KOPT-K1 (cell line): ENCODE data around the gene AP5Z1.
A peak's percentile ranks its signal among the peaks of the same experiment; 100 is the strongest.

Experiments
- H3K27ac ChIP-seq: fragments of 200-600 bp; sonication (generic); 2 replicates; pipeline ENCODE4 v1.5.1; 2016; ENCODE audit warnings: antibody characterized with exemption, mild to moderate bottlenecking, low read depth, low read length; ENCODE audit not compliant: poor library complexity, severe bottlenecking
- H3K36me3 ChIP-seq: fragments of 200-600 bp; sonication (generic); 2 replicates; pipeline ENCODE4 v1.5.1; 2017; ENCODE audit warnings: antibody characterized with exemption, mild to moderate bottlenecking, low read length, moderate library complexity; ENCODE audit not compliant: insufficient read depth
- H3K9me3 ChIP-seq: fragments of 200-600 bp; sonication (generic); 2 replicates; pipeline ENCODE4 v1.5.1; 2017; ENCODE audit warnings: antibody characterized with exemption, low read length, mild to moderate bottlenecking; ENCODE audit not compliant: insufficient read depth, poor library complexity, severe bottlenecking

AP5Z1 gene

DNA sequence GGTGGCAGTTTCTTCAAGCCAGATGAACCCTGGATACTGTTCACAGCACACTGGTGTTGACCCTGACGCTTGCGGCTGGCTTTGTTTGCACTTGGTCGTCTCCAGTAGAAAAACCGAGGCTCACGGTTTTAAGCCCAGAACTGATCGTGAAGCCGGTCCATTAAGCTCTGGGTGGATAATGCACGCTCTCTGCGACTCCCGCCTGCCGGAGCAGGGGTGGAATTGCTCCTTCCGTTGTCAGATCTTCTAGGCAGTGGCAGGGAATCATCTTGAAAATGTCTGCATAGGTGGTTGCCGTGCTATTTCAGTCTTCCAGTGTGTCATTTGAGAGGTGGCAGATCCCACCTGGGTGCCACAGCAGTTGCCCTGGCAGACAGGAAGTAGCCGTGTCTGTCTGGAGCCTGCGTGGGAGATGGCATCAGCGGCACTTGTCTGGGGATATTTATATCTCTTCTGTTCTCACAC lies 35.9 kb upstream of the AP5Z1 start:
- Histone ChIP-seq H3K36me3 (peaks cover 35% of the 10 kb centered on the region; the same call in 1 of the 2 replicates), H3K27ac (peak overlapping the region; percentile 48), H3K9me3 (no peaks in the 10 kb centered on the region)

- no peak overlapping the region for H3K27ac ChIP-seq
- peaks cover 35% of the 10 kb centered on the region; the same call in 1 of the 2 replicates for H3K36me3 ChIP-seq
- H3K9me3 ChIP-seq: no peaks in the 10 kb centered on the region
These were observed 34.6 kb upstream of the AP5Z1 start for GRCh38 chr7:4740796-4741195.

DNA sequence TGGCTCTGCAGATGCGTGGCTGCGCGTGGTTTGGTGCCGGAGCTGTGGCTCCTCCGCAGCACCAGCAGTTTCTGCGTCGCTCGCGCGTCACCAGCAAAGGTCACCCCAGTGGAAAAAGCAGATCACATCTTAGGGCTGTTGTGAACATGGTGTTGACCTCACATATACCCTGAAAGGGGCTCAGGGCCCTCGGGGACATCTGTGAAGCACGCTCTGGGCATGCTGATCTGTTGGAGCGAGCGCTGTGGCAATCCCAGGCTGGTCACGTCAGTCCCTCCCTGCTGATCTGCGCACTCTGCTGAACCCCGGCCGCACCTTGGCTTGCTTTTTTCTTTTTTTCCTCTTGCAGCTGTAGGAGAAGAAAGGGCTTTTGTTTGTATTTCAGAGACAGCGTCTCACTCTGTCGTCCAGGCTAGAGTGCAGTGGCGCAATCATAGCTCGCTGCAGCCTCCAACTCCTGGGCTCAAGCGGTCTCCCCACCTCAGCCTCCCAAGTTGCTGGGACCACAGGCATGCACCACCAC lies 33.3 kb upstream of the AP5Z1 start:
- no peaks in the 10 kb centered on the region for H3K9me3 ChIP-seq
- H3K27ac ChIP-seq: no peak overlapping the region
- peaks cover 38% of the 10 kb centered on the region for H3K36me3 ChIP-seq

DNA sequence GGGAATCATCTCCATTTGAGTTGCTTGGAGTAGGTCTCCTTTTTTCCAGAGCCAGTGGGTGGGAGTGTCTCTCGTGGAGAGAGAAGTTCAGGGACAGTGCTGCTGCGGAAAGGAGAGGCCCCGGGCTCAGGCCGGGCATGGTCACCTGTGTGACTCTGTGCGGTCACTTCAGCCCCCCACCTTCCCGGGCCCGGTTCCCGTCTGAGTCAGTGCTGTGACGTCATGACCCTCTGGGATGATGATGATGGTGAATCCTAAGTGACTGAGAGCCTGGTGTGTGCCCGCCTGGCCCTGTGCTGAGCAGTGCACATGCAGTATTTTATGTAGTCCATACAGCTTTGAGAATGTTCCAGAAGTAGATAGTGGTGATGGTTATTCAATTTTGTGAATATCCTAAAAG lies 32.6 kb upstream of the AP5Z1 start:
- Histone ChIP-seq H3K27ac (no peak overlapping the region), H3K36me3 (peaks cover 41% of the 10 kb centered on the region), H3K9me3 (no peaks in the 10 kb centered on the region)

DNA sequence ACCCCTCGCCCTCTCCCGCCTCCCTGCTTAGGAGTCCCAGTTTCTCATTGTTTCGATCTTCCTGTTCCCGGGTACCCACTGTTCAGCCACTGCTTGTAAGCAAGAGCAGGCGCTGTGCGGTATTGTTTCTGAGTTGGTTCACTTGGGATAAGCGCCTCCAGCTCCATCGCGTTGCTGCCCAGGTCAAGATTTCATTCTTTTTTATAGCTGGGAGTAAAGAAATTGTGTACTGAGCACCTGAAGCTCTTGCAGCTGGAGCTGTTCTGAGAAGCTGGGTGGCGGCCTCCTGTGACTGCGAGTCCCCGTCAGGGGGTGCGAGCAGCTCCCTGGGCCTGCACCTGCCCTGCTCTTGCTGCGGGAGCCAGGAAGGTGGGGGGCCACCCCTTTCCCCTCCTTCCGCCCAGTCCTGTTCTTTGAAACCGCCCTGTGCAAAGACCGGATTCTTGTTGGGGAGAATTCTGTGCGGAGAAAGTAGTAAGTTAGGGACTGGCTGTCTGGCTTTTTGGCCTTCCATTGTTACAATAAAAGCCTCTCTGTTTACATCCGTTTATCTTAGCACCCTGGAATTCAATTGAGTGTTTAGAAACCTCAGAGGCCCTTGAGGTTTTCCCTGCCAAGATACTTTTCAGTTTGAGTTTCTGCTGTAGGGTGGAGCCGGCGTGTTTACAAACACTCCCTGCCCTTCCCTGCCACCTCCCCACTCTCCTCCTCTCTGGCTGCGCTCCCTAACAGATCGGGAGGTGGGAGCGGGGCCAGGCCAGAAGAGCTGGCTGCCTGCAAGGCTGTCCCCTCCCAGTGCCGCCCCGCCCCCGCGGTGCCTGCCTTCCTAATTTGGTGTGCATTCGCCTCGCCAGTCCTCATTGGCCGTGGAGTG lies 30.8 kb upstream of the AP5Z1 start:
- Histone ChIP-seq H3K27ac (peak overlapping the region; percentile 78), H3K36me3 (peaks cover 59% of the 10 kb centered on the region)

DNA sequence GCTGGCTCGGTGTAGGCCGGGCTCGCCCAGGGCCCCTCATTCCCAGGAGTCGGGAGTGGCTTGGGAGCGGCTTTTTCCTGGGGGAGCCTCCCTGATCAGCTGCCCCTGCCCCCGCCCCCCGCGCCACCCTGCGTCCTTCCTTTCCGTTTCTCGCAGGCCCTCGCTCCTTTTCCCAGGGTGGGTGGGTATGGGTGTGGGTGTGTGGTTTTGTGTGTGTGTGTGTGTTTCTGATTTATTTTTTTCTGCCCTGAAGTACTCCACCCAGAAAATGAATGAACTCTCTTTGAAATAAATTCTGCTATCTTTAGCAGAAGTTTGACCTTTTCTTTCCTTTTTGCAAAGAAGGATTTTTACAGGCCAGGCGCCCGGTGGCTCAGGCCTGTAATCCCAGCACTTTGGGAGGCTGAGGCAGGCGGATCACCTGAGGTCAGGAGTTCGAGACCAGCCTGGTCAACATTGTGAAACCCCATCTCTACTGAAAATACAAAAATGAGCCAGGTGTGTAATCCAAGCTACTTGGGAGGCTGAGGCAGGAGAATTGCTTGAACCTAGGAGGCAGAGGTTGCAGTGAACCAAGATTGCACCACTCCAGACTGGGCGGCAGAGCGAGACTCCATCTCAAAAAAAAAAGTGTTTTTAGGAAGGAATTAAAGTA lies 30.0 kb upstream of the AP5Z1 start:
- Histone ChIP-seq H3K9me3 (no peaks in the 10 kb centered on the region), H3K36me3 (peaks cover 66% of the 10 kb centered on the region), H3K27ac (peak overlapping the region; percentile 78)

More for the DNA sequence above, 30.8 kb upstream of the AP5Z1 start:
- no peaks in the 10 kb centered on the region for H3K9me3 ChIP-seq

DNA sequence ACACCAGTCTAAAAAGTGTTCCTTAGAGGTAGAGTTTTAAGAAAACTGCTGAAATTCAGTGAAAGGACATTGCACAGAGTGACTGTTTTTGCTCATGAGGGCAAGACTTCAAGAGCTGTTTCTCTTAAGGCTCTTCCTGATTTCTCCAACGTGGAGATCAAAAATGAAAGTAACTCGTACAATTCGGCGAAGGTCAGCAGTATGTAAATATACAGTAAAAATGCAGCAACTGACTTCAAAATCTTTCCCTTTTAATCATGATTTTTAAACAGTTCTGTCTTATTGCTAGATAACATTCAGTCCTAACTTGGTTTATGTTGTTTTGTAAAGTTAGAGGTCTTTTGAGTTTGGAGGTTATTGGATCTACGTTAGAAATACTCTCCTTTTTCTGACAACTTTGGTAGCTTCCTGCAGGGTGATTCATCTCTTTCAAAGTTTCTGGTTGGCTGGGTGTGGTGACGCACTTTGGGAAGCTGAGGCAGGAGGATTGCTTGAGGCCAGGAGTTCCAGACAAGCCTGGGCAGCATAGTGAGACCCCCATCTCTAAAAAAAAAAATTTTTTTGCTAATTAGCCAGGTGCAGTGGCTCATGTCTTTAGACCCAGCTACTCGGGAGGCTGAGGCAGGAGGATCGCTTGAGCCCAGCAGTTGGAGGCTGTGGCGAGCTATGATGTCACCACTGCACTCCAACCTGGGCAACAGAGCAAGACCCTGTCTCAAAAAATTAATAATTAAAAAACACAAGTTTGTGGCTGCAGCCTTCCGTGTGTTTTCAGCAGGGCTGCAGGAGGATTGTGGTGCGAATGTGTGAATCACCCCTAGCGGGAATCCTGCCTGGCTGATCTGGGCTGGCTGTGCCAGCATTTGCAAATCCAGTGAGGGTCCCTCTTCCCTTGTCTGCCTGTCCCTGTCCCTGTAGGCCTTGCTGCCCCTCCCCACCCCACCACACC lies 29.2 kb upstream of the AP5Z1 start:
- Histone ChIP-seq H3K36me3 (peaks cover 60% of the 10 kb centered on the region), H3K27ac (peak overlapping the region; percentile 78), H3K9me3 (no peaks in the 10 kb centered on the region)

- Histone ChIP-seq H3K9me3 (no peaks in the 10 kb centered on the region), H3K27ac (peak overlapping the region; percentile 78), H3K36me3 (peaks cover 60% of the 10 kb centered on the region)
These were observed 28.4 kb upstream of the AP5Z1 start for GRCh38 chr7:4747013-4747412.

DNA sequence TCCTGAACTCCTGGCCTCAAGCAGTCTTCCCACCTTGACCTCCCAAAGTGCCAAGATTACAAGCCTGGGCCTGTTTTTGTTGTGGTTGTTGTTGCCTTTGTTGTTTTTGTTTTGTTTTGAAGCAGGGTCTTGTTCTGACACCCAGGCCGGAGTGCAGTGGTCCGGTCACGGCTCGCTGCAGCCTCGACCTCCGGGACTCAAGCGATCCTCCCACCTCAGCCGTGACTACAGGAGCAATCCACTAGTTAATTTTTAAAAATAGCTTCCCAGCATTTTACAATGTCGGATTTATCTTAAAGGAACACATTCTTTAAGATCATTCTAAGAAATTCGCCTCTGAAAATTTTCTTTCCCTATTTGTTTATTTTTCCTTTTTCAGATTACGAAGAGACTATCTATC lies 27.7 kb upstream of the AP5Z1 start:
- no peak overlapping the region for H3K27ac ChIP-seq
- peaks cover 60% of the 10 kb centered on the region for H3K36me3 ChIP-seq
- no peaks in the 10 kb centered on the region for H3K9me3 ChIP-seq

DNA sequence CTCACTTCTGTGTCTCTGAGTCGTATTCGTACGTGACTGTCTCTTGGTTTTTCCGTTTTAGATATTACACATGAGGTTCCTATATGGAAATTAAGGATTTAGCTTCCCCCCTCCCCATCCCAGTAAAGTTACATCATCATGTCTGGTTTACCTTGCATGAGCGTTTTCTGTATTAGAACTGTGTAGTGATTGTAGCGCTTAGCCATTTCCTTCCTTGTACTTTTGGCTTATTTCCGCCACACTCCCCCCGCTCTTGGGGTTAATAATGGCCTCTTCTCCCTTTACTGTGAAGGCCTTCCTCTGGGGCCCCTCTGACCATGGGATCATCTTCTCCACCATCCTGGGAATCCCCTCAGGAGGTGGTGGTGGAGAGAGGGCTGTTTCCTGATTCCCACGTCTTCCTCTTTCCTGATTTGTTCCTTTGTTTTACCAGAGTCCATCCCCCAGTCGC lies 27.2 kb upstream of the AP5Z1 start:
- H3K36me3 ChIP-seq: peaks cover 60% of the 10 kb centered on the region
- no peak overlapping the region for H3K27ac ChIP-seq
- H3K9me3 ChIP-seq: no peaks in the 10 kb centered on the region

GRCh38 chr7:4749363-4749762 lies 26.1 kb upstream of the AP5Z1 start:
- Histone ChIP-seq H3K27ac (no peak overlapping the region), H3K36me3 (peaks cover 69% of the 10 kb centered on the region), H3K9me3 (no peaks in the 10 kb centered on the region)

DNA sequence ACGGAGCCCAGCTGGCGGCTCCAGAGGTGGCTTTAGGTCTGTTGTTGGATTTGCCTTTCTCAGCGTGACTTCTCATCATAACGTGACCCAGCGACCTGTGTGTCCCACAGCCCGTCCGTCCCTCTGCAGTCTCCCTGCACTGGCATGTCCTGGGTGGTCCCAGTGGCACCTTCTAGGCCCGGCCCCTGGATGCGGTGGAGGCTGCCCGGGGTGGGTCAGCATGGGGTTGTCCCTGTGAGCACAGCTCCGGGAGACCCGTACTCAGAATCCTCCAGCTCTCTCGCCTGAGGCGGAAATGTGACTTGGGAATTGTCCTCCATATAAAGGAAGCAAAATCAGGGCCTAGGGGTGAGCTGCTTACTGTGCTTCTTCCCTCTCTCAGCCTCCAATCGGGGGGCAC lies 25.6 kb upstream of the AP5Z1 start:
- H3K36me3 ChIP-seq: peaks cover 73% of the 10 kb centered on the region
- H3K27ac ChIP-seq: no peak overlapping the region

DNA sequence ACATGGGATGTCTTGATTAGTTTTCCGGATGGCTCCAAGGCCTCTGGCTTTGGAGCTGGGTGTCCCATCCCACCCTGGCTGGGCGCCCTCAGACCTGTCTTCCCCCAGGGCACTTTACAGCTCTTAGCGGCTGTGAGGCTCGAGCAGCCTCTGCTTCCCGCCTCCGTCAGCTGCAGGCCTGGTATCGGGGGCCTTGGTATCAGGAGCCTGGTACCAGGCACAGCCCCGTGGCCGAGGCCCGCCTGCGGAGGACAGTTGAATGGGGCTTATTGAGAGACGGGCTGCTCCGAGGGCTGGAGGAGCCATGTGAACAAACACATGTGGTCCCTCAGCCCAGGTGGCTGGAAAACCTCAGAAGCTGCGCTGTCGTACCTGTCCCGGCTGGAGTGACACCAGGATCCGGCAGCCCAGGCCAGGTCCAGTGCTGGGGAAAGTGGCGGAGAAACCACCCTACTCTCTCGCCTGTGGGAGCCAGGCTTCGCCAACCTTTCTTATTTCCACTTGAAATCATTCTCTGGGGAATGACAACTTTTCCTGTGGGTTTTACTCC lies 23.9 kb upstream of the AP5Z1 start:
- H3K36me3 ChIP-seq: peaks cover 90% of the 10 kb centered on the region
- H3K9me3 ChIP-seq: no peaks in the 10 kb centered on the region
- H3K27ac ChIP-seq: no peak overlapping the region

More for the DNA sequence above, 25.6 kb upstream of the AP5Z1 start:
- H3K9me3 ChIP-seq: no peaks in the 10 kb centered on the region
